ENCODE measurements around the gene AP1G1. TPM values are rescaled to one million over a fixed set of nuclear protein-coding genes. Genes with fewer than 3 reads are reported as not detected.

The AP1G1 gene
- total RNA-seq, 6 experiments from 2014 or later = 47.8 to 54.1 (median 52.5) TPM

DNA sequence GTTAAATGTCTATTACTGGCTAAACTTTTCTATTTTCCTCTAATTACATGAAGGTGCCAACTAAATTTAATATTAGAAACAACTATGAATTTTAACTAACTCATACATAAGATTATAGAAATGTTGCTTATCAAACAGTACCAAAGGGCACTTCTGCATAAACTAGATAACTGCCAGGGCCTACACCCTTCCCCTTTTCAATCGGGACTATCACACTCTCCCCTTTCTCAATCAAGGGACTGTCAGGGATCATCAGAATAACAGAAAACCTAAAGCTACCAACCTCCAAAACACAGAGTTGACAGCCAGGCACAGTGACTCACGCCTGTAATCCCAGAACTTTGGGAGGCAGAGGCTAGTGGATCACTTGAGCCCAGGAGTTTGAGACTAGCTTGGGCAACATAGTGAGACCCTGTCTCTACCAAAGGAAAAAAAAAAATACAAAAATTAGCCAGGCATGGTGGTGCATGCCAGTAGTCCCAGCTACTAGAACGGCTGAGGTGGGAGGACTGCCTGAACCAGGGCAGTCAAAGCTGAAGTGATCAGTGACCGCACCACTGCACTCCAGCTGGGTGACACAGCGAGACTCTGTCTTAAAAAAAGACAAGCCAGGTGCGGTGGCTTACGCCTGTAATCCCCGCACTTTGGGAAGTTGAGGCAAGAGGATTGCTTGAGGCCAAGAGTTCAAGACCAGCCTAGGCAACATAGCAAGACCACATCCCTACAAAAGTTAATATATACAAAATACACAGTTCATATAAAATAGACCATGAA is 80.9 kb downstream of the AP1G1 start:
- 76% methylated on average over 8 of the region's 8 CpGs for whole genome bisulfite sequencing (ENCODE audit: insufficient coverage, low coverage, low lambda C conversion rate, missing lambda C conversion rate)
- intact Hi-C loops (cut with DNase I) = no loop called here
- ATAC-seq (peak in 1 of 4 donors; percentile 20), DNase-seq (no peak)
- Histone ChIP-seq H3K36me3 (peaks cover 0 to 24% (median 14%) of the 10 kb centered on the region in 4 donors), H3K27ac (peak overlapping the region; percentile 52 to 68 (median 59)), H3K4me1 (peaks cover 0 to 24% (median 11%) of the 10 kb centered on the region in 4 donors), H3K4me3 (no peak overlapping the region), H3K27me3 (no peaks in the 10 kb centered on the region), H3K9me3 (no peaks in the 10 kb centered on the region)
- TF ChIP-seq POLR2A (IDR thresholded peaks at IDR 0.05) = no peak
- TF ChIP-seq, protein P1, sequence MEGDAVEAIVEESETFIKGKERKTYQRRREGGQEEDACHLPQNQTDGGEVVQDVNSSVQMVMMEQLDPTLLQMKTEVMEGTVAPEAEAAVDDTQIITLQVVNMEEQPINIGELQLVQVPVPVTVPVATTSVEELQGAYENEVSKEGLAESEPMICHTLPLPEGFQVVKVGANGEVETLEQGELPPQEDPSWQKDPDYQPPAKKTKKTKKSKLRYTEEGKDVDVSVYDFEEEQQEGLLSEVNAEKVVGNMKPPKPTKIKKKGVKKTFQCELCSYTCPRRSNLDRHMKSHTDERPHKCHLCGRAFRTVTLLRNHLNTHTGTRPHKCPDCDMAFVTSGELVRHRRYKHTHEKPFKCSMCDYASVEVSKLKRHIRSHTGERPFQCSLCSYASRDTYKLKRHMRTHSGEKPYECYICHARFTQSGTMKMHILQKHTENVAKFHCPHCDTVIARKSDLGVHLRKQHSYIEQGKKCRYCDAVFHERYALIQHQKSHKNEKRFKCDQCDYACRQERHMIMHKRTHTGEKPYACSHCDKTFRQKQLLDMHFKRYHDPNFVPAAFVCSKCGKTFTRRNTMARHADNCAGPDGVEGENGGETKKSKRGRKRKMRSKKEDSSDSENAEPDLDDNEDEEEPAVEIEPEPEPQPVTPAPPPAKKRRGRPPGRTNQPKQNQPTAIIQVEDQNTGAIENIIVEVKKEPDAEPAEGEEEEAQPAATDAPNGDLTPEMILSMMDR (IDR thresholded peaks at IDR 0.05) = no peak

DNA sequence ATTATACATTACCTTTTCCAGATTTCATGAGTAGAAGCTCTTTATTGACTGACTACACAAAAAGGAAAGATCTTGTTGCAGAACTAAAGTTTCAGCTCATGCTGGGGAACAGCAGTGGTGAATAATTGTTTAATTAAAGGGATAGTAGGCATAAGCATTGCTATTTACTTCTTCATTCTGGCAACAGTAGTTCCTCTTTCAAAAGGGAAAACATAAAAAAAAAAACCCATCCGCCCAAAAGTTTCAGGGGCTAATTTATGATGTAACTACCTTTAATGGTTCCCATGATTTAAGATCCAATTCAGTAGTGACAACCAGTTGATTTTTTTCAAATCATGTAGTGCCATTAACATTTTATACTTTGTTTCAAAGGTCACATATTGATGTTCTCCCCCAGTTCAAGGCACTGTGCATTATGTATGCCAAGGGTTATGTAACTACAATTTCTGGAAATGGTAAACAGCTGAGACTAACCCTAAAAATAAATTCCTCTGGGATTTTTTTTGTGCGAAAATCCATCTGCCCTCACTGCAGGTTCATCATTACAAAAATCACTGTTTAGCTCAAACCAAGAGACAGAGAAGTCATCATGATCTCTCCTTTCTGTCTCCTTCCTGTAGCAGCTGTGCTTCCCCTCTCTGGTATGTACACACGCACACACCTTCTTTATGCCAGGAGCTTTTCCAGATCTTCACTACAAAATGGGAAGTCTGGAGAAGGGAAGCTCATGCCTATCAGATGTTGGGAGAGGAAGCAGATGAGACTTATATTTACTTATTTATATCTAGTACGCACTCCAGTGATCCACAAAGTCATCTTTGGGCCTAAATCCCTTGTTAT is 81.9 kb downstream of the AP1G1 start:
- Histone ChIP-seq H3K27me3 (no peaks in the 10 kb centered on the region), H3K4me1 (peaks cover 0 to 24% (median 11%) of the 10 kb centered on the region in 4 donors), H3K36me3 (peaks cover 0 to 14% (median 5%) of the 10 kb centered on the region in 4 donors), H3K9me3 (no peaks in the 10 kb centered on the region), H3K4me3 (no peak overlapping the region), H3K27ac (peak overlapping the region; percentile 52 to 68 (median 59))
- no peak for DNase-seq
- 27% methylated on average over 4 of the region's 4 CpGs for WGBS (ENCODE audit: insufficient coverage, low coverage, low lambda C conversion rate, missing lambda C conversion rate)
- TF ChIP-seq, protein P1 (IDR thresholded peaks at IDR 0.05) = no peak
- TF ChIP-seq POLR2A (IDR thresholded peaks at IDR 0.05) = no peak
- intact Hi-C loops (cut with DNase I) = no loop called here
- peak; percentile 13 to 42 (median 25) for ATAC-seq

DNA sequence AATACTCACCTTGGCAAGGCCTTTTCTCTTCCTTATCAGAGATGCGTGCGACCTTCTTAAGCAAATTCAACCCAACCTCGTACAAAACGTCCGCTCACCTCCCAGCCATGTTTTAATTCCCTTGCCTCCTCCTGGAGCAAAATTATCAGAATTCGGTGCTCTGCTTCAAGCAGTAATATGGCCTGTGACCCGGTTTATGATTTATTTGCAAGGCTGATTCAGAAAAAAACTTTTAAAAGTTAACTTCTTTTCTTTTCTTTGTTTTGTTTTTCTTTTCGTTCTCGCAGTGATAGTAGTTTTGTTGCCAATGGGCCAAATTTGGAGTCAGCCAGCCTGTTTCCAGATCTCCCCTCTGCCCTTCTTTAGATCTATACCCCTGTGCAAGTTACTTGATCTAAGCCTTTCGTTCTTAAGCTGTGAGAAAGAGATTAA is 84.3 kb downstream of the AP1G1 start, which contains the start of gene PHLPP2:
TSS of gene PHLPP2 (minus strand) at position 382 of the 432 bp plus-strand sequence. CDS start 9,906 bp downstream, outside the sequence.
- 31% methylated on average over 10 of the region's 10 CpGs for WGBS (ENCODE audit: insufficient coverage, low coverage, low lambda C conversion rate, missing lambda C conversion rate)
- Histone ChIP-seq H3K4me1 (peaks cover 0 to 24% (median 11%) of the 10 kb centered on the region in 4 donors), H3K36me3 (no peaks in the 10 kb centered on the region), H3K9me3 (no peaks in the 10 kb centered on the region), H3K27ac (peak within 1 kb of the TSS; percentile 62 to 86 (median 72)), H3K27me3 (no peaks in the 10 kb centered on the region), H3K4me3 (peak within 1 kb of the TSS; percentile 68 to 89 (median 84))
- ATAC-seq = no peak
- no peak for DNase-seq
- TF ChIP-seq, protein P1 (IDR thresholded peaks at IDR 0.05) = no peak
- no peak for TF ChIP-seq POLR2A (IDR thresholded peaks at IDR 0.05)
- intact Hi-C loops (cut with DNase I) = no loop called here

DNA sequence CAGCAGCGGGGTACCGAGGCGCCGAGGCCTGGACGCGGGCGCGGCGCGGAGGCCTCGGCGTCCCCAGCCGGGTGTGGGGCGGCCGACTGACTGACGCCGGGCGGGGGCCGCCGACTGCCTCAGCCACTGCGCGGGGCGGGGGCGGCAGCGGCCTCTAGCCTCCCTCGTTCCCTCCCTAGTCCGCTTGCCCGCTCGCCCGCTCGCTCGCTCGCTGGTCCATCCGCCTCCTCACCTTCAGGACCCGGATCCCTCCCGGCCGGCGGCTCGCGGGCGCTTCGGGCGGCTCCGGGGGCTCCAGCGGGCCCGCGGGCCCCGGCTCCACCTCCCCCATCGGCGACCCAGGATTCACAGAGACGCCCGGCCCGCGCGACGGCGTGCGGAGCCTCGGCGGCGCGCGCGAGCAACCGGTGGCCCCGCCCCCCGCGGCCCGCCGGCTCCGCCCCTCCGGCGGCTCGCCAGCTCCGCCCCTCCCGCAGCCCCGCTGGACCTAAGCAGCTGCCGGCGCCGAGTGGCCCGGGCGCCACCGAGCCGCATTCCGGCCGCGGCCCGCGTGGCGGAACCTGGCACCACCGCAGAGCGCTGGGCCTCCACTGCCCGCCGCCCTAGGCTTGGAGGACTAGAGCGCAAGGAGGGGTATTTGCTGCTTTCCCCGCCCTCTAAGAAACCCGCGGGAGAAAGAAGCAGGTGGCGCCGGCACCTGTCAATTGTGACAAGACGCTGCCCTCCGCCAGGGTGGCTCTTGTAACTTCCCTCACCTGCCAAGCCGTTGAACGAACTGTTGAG is 84.9 kb downstream of the AP1G1 start:
- H3K27ac ChIP-seq = peak overlapping the region; percentile 62 to 86 (median 72)
- TF ChIP-seq, protein P1 (IDR thresholded peaks at IDR 0.05) = no peak
- peak; percentile 50 for TF ChIP-seq POLR2A (IDR thresholded peaks at IDR 0.05)
- 9% methylated on average over 7 of the region's 104 CpGs for WGBS (ENCODE audit: insufficient coverage, low coverage, low lambda C conversion rate, missing lambda C conversion rate)
- H3K4me3 ChIP-seq = peak overlapping the region; percentile 68 to 89 (median 84)
- ATAC-seq (peak; percentile 78 to 94 (median 88)), DNase-seq (peak; percentile 80 to 86 (median 84))
- peaks cover 0 to 24% (median 11%) of the 10 kb centered on the region in 4 donors for H3K4me1 ChIP-seq
- H3K9me3 ChIP-seq = no peaks in the 10 kb centered on the region
- intact Hi-C loops (cut with DNase I) = no loop called here
- no peaks in the 10 kb centered on the region for H3K27me3 ChIP-seq
- H3K36me3 ChIP-seq = no peaks in the 10 kb centered on the region

All from right lobe of liver (tissue), 6 donors.